HepG2 (cell line): ENCODE results near the gene SNX21. TPM values are rescaled to one million over a fixed set of nuclear protein-coding genes. Genes with fewer than 3 reads are reported as not detected.

Experiments
- ARID2 ChIP-seq: sonication (generic); formaldehyde crosslinking; IDR thresholded peaks from 2 replicates; pipeline ENCODE4 v1.8.1; 2022; ENCODE audit warnings: mild to moderate bottlenecking, missing genetic modification reagents, borderline replicate concordance
- ATAD3A ChIP-seq: sonication (generic); formaldehyde crosslinking; IDR thresholded peaks from 2 replicates; pipeline ENCODE4 v1.4.0; 2020; ENCODE audit warnings: missing genetic modification reagents
- CC2D1A ChIP-seq: sonication (generic); formaldehyde crosslinking; IDR thresholded peaks from 2 replicates; pipeline ENCODE4 v1.8.1; 2023; ENCODE audit warnings: mild to moderate bottlenecking, missing genetic modification reagents
- ELF3 ChIP-seq: IDR thresholded peaks from 2 replicates; pipeline ENCODE4 v1.6.1; 2016; ENCODE audit warnings: missing genetic modification reagents, missing compliant biosample characterization
- FOXC1 ChIP-seq: sonication (generic); formaldehyde crosslinking; IDR thresholded peaks from 2 replicates; pipeline ENCODE4 v1.8.0; 2022; ENCODE audit warnings: mild to moderate bottlenecking, missing genetic modification reagents, borderline replicate concordance
- GATAD1 ChIP-seq: IDR thresholded peaks from 2 replicates; pipeline ENCODE4 v1.6.1; 2016; ENCODE audit warnings: missing genetic modification reagents, missing compliant biosample characterization
- GATAD2A ChIP-seq: IDR thresholded peaks from 2 replicates; pipeline ENCODE4 v1.6.1; 2016
- HHEX ChIP-seq: IDR thresholded peaks from 2 replicates; pipeline ENCODE4 v1.6.1; 2016; ENCODE audit warnings: control low read depth
- HMGA1 ChIP-seq: sonication (generic); formaldehyde crosslinking; conservative IDR thresholded peaks from 2 replicates; pipeline ENCODE4 v1.4.0; 2020; ENCODE audit warnings: missing genetic modification reagents
- KLF16 ChIP-seq, 2 experiments: sonication (generic) in 1 of 2; formaldehyde crosslinking in 1 of 2; IDR thresholded peaks; 2 replicates each; pipeline versions ENCODE4 v1.6.1 to v1.8.0; 2016 to 2023; ENCODE audit warnings: missing genetic modification reagents in 2 of 2, missing compliant biosample characterization in 1 of 2
- KMT2A ChIP-seq: sonication (generic); formaldehyde crosslinking; IDR thresholded peaks from 2 replicates; pipeline ENCODE4 v1.4.0; 2020; ENCODE audit warnings: missing genetic modification reagents
- NKX3-1 ChIP-seq: sonication (generic); formaldehyde crosslinking; IDR thresholded peaks from 2 replicates; pipeline ENCODE4 v1.5.0; 2020; ENCODE audit warnings: missing genetic modification reagents
- PITX1 ChIP-seq: sonication (generic); formaldehyde crosslinking; IDR thresholded peaks from 2 replicates; pipeline ENCODE4 v1.5.1; 2020; ENCODE audit warnings: mild to moderate bottlenecking, missing genetic modification reagents
- RELA ChIP-seq: sonication (generic); formaldehyde crosslinking; IDR thresholded peaks from 2 replicates; pipeline ENCODE4 v1.4.0; 2020; ENCODE audit warnings: missing genetic modification reagents
- RXRB ChIP-seq: IDR thresholded peaks from 2 replicates; pipeline ENCODE4 v1.6.1; 2016; ENCODE audit warnings: borderline replicate concordance, missing genetic modification reagents, missing compliant biosample characterization
- SALL1 ChIP-seq: sonication (generic); formaldehyde crosslinking; IDR thresholded peaks from 2 replicates; pipeline ENCODE4 v1.8.0; 2022; ENCODE audit warnings: mild to moderate bottlenecking, missing genetic modification reagents
- SP4 ChIP-seq: sonication (generic); formaldehyde crosslinking; IDR thresholded peaks from 2 replicates; pipeline ENCODE4 v1.8.1; 2023; ENCODE audit warnings: mild to moderate bottlenecking, missing genetic modification reagents
- TBX3 ChIP-seq: fragments of 450-650 bp; IDR thresholded peaks from 2 replicates; pipeline ENCODE4 v1.6.1; 2017; ENCODE audit warnings: antibody characterized with exemption, mild to moderate bottlenecking, inconsistent platforms, borderline replicate concordance
- TEAD2 ChIP-seq: sonication (generic); formaldehyde crosslinking; IDR thresholded peaks from 2 replicates; pipeline ENCODE4 v1.9.0; 2021; ENCODE audit warnings: missing genetic modification reagents
- XRCC5 ChIP-seq: fragments of 200-400 bp; formaldehyde crosslinking; optimal IDR thresholded peaks from 2 replicates; pipeline ENCODE3; 2017; ENCODE audit warnings: mild to moderate bottlenecking, low read length
- ZBTB7B ChIP-seq: sonication (generic); formaldehyde crosslinking; IDR thresholded peaks from 2 replicates; pipeline ENCODE4 v1.4.0; 2020; ENCODE audit warnings: missing genetic modification reagents
- ZNF101 ChIP-seq: sonication (generic); formaldehyde crosslinking; IDR thresholded peaks from 2 replicates; pipeline ENCODE4 v1.4.0; 2020; ENCODE audit warnings: mild to moderate bottlenecking, low read depth, missing genetic modification reagents, borderline replicate concordance
- ZNF556 ChIP-seq: sonication (generic); formaldehyde crosslinking; IDR thresholded peaks from 2 replicates; pipeline ENCODE4 v1.4.0; 2020; ENCODE audit warnings: mild to moderate bottlenecking, missing genetic modification reagents, borderline replicate concordance
- polyA plus RNA-seq, 8 experiments: library from polyadenylated mRNA; depleted of rRNA in 3 of 8; stranded (reverse) in 7 of 8; unstranded in 1 of 8; fragments of >200 nt; fragmentation: Illumina TruSeq in 4 of 8; extraction: Trizol in 4 of 8; gene quantifications; 2 replicates each; pipeline versions ENCODE4 v1.2.1 to v1.2.3, GENCODE V29; 2011 to 2016; ENCODE audit warnings: low read depth in 4 of 8, missing spikeins in 1 of 8, mixed read lengths in 1 of 8; ENCODE audit not compliant: insufficient read depth in 1 of 8
- total RNA-seq, 5 experiments: library from RNA; depleted of rRNA; stranded (reverse); fragments of >200 nt; fragmentation: Illumina TruSeq; extraction: Trizol; gene quantifications; 2 replicates each; pipeline ENCODE4 v1.2.3, GENCODE V29; 2016; ENCODE audit warnings: low read depth in 1 of 5
- TF ChIP-seq, protein P1 (sequence below): sonication (generic); formaldehyde crosslinking; conservative IDR thresholded peaks from 2 replicates; pipeline ENCODE4 v1.4.0; 2020; ENCODE audit warnings: missing genetic modification reagents
- TF ChIP-seq, protein P2 (sequence below): sonication (generic); formaldehyde crosslinking; IDR thresholded peaks from 2 replicates; pipeline ENCODE4 v1.4.0; 2020; ENCODE audit warnings: missing genetic modification reagents
- TF ChIP-seq, protein P3 (sequence below): sonication (generic); formaldehyde crosslinking; IDR thresholded peaks from 2 replicates; pipeline ENCODE4 v1.8.0; 2022; ENCODE audit warnings: missing genetic modification reagents, mild to moderate bottlenecking, moderate library complexity, borderline replicate concordance
- TF ChIP-seq, protein P4 (sequence below): sonication (generic); formaldehyde crosslinking; IDR thresholded peaks from 2 replicates; pipeline ENCODE4 v1.8.0; 2022; ENCODE audit warnings: missing genetic modification reagents, mild to moderate bottlenecking, inconsistent platforms, borderline replicate concordance

The SNX21 gene
- total and polyA plus RNA-seq, 2 of the 13 experiments (the other 11 are each of a cell fraction or from before 2014, with no cell fraction given) = 7.7 to 12.8 TPM

DNA sequence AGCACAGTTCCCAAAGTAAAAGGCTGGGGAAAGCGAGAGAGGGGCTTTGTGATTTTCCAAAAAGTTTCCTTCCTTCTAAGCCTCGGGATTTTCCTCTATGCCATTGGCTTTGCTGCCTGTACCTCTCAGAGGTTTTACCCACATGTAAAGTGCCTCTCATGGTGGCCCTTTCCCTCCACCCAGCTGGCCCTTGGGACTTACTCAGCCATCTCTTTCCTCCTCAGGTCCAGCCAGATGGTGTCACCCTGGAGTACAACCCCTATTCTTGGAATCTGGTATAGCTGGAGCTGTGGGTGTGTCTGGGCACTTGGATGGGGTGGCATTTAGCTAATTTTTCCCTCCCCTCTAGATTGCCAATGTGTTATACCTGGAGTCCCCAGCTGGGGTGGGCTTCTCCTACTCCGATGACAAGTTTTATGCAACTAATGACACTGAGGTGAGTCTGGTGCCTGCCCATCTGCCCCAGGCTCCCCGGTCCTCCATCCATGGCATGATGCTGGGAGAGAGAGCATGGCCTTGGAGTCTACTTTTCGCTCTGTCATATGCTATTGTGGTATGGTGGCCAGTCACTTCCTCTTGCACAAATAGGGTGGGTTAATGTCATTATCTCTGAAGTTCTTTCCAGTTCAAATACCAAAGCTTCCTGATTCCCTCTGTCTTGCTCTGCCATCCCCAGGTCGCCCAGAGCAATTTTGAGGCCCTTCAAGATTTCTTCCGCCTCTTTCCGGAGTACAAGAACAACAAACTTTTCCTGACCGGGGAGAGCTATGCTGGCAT is 58.6 kb downstream of the SNX21 start (continued):
- TF ChIP-seq ZNF556 (CRISPR knock-in tag) = no peak
- TF ChIP-seq, protein P1, sequence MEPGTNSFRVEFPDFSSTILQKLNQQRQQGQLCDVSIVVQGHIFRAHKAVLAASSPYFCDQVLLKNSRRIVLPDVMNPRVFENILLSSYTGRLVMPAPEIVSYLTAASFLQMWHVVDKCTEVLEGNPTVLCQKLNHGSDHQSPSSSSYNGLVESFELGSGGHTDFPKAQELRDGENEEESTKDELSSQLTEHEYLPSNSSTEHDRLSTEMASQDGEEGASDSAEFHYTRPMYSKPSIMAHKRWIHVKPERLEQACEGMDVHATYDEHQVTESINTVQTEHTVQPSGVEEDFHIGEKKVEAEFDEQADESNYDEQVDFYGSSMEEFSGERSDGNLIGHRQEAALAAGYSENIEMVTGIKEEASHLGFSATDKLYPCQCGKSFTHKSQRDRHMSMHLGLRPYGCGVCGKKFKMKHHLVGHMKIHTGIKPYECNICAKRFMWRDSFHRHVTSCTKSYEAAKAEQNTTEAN (CRISPR knock-in tag) = no peak
- no peak for TF ChIP-seq CC2D1A
- no peak for TF ChIP-seq TEAD2
- no peak for TF ChIP-seq ARID2 (CRISPR knock-in tag)
- TF ChIP-seq ZNF101 (CRISPR knock-in tag) = no peak
- no peak for TF ChIP-seq KLF16 (CRISPR knock-in tag; IDR thresholded peaks at IDR 0.05)
- no peak for TF ChIP-seq HHEX (CRISPR knock-in tag)
- TF ChIP-seq HMGA1 (CRISPR knock-in tag) = no peak
- TF ChIP-seq GATAD2A (CRISPR knock-in tag) = 0 out of 2 replicates have a peak, but pooled peaks have one; percentile 12
- no peak for TF ChIP-seq FOXC1 (CRISPR knock-in tag)
- TF ChIP-seq, protein P2, sequence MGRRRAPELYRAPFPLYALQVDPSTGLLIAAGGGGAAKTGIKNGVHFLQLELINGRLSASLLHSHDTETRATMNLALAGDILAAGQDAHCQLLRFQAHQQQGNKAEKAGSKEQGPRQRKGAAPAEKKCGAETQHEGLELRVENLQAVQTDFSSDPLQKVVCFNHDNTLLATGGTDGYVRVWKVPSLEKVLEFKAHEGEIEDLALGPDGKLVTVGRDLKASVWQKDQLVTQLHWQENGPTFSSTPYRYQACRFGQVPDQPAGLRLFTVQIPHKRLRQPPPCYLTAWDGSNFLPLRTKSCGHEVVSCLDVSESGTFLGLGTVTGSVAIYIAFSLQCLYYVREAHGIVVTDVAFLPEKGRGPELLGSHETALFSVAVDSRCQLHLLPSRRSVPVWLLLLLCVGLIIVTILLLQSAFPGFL = no peak
- peak; percentile 44; the same call in 1 of the 2 replicates for TF ChIP-seq GATAD1 (CRISPR knock-in tag)
- TF ChIP-seq SP4 (CRISPR knock-in tag) = no peak
- no peak for TF ChIP-seq NKX3-1 (CRISPR knock-in tag)
- TF ChIP-seq TBX3 = no peak
- TF ChIP-seq ELF3 (CRISPR knock-in tag) = peak; percentile 58; the same call in 1 of the 2 replicates
- 0 out of 2 replicates have a peak, but pooled peaks have one; percentile 28 for TF ChIP-seq RXRB (CRISPR knock-in tag)
- no peak for TF ChIP-seq ATAD3A (CRISPR knock-in tag)
- TF ChIP-seq KMT2A (CRISPR knock-in tag) = no peak
- TF ChIP-seq, protein P3, sequence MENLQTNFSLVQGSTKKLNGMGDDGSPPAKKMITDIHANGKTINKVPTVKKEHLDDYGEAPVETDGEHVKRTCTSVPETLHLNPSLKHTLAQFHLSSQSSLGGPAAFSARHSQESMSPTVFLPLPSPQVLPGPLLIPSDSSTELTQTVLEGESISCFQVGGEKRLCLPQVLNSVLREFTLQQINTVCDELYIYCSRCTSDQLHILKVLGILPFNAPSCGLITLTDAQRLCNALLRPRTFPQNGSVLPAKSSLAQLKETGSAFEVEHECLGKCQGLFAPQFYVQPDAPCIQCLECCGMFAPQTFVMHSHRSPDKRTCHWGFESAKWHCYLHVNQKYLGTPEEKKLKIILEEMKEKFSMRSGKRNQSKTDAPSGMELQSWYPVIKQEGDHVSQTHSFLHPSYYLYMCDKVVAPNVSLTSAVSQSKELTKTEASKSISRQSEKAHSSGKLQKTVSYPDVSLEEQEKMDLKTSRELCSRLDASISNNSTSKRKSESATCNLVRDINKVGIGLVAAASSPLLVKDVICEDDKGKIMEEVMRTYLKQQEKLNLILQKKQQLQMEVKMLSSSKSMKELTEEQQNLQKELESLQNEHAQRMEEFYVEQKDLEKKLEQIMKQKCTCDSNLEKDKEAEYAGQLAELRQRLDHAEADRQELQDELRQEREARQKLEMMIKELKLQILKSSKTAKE = no peak
- TF ChIP-seq ZBTB7B (CRISPR knock-in tag) = no peak
- TF ChIP-seq, protein P4, sequence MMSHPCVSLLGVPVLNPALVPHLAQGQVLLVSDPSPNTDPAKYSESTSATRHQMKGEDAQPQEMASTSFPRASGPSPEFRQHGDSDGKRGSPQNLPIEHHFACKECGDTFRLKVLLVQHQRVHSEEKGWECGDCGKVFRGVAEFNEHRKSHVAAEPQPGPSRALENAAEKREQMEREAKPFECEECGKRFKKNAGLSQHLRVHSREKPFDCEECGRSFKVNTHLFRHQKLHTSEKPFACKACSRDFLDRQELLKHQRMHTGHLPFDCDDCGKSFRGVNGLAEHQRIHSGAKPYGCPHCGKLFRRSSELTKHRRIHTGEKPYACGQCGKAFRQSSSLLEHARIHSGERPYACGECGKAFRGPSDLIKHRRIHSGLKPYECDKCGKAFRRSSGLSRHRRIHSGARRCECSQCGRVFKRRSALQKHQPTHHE (CRISPR knock-in tag) = no peak
- 0 out of 2 replicates have a peak, but pooled peaks have one; percentile 51 for TF ChIP-seq RELA (CRISPR knock-in tag)
- TF ChIP-seq XRCC5 = peak; percentile 65
- TF ChIP-seq SALL1 = no peak
- TF ChIP-seq PITX1 (CRISPR knock-in tag) = no peak
